ENCODE results near the gene LINS1.

GRCh38 chr15:100566850-100567628, 34.9 kb downstream of the LINS1 start:
- TF ChIP-seq CTCF (IDR thresholded peaks at IDR 0.05; ENCODE audit: insufficient read depth, low read length, poor library complexity, severe bottlenecking) (no peak), EZH2phosphoT487 (conservative IDR thresholded peaks at IDR 0.05; ENCODE audit: low read length) (no peak)

All from SU-DHL-6 (cell line).